Astrocyte of the spinal cord (primary cell): ENCODE data around the gene MAN1C1.

Experiments used
- DNase-seq: peaks from one replicate; pipeline ENCODE4 v3.0.0; 2011; ENCODE audit warnings: low read depth, low spot score
- H3K4me3 ChIP-seq: 2 replicates; pipeline ENCODE4 v1.5.1; 2011; ENCODE audit warnings: low read depth, mild to moderate bottlenecking, low read length, moderate library complexity
- in situ Hi-C: cut with HindIII; loops from 2 replicates; pipeline ENCODE4 v1.10.0; 2017; ENCODE audit warnings: low sequenced_read_pairs
- TF ChIP-seq, protein P1 (sequence below): IDR thresholded peaks from 2 replicates; pipeline ENCODE4 v1.5.1; 2012; ENCODE audit warnings: low read depth, mild to moderate bottlenecking, low read length, inconsistent platforms

Gene MAN1C1

DNA sequence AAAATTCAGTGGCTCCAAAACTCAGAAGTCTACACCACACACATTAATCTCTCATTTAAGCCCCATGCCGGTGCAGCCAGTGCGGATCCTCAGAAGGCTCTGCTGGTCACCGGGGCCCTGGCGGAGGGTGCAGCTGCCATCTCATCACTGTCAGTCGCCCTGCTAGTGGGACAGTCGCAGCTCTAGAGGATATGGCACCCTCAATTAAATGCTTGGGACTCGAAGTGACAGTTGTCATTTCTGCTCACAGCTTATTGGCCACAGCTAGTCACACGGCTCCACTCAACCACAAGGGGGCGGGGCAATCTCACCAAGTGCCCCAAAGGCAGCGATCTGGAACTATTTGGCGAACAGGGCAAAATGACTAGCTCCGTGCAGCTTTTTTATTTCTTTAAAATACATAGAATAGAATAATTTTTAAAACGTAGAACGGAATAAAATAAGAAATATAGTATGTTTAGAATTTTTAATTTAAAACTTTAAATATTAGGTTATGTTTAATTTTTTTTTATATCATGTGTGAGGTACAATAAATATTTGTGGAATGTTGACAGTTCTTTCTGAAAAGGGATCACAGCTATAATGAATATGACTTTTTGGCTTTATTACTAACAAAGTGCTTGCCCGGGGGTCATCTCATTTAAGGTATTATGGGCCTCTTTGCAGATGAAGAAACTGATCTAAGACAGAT is 8.0 kb upstream of the MAN1C1 start:
- in situ Hi-C loops: no loop called here
- H3K4me3 ChIP-seq: no peak overlapping the region
- TF ChIP-seq, protein P1, sequence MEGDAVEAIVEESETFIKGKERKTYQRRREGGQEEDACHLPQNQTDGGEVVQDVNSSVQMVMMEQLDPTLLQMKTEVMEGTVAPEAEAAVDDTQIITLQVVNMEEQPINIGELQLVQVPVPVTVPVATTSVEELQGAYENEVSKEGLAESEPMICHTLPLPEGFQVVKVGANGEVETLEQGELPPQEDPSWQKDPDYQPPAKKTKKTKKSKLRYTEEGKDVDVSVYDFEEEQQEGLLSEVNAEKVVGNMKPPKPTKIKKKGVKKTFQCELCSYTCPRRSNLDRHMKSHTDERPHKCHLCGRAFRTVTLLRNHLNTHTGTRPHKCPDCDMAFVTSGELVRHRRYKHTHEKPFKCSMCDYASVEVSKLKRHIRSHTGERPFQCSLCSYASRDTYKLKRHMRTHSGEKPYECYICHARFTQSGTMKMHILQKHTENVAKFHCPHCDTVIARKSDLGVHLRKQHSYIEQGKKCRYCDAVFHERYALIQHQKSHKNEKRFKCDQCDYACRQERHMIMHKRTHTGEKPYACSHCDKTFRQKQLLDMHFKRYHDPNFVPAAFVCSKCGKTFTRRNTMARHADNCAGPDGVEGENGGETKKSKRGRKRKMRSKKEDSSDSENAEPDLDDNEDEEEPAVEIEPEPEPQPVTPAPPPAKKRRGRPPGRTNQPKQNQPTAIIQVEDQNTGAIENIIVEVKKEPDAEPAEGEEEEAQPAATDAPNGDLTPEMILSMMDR: peak; percentile 67
- DNase-seq: peak; percentile 58

DNA sequence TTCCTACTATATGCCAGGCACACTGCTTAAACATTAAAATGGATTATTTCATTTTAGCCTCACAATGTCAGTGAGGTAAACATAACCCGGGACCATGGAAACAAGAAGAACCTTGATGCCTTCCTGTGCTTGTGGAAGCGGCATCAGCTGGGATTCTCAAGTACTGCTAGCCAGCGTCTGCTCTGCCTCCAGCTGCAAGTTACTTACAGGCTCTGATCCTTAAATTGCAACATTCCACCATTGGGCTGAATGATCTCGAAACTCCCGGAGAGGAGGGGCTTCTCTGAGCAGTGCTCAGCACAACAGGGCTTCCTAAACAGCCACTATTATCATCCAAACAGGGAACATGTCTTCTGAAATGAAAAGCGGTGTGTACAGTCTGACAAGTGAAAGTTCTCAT is 6.7 kb upstream of the MAN1C1 start:
- no peak overlapping the region for H3K4me3 ChIP-seq
- TF ChIP-seq, protein P1: no peak
- DNase-seq: no peak
- in situ Hi-C loops: no loop called here

DNA sequence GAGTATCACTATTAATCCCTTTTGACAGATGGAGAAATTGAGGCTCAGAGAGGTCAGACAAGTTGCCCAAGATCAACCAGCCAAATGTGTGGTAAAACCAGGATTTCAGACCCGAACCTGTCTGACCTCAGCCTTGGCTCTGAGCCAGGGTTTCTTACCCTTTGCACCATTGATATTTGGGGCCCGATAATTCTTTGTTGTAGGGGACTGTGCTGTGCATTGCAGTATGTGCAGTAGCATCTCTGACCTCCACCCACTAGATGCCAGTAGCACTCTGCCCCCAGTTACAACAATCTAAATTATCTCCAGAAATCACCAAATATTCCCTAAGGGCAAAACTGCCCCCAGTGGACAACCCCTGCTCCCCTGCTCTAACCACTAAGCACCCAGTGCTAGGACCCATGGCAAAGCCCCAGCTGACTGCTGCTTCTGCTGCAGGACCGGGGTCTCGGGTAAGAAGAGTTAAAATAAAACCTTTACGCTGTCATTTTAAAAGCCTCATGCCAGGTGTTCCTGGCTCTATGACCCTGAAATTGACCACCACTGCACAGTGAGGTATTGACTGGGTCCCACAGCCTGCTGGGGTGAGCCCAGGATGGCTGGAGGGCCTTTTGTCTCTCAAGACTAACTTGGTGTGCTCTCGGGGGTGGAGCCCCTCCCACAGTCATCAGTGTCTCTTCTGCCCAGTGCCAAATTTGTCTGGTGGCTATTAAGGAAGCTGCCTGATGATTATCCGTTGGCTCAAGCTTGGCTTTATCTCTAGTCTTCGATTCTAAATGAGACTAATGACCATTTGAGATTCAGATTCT is 5.6 kb upstream of the MAN1C1 start:
- in situ Hi-C loops: no loop called here
- TF ChIP-seq, protein P1: peak; percentile 19
- H3K4me3 ChIP-seq: no peak overlapping the region
- DNase-seq: no peak

DNA sequence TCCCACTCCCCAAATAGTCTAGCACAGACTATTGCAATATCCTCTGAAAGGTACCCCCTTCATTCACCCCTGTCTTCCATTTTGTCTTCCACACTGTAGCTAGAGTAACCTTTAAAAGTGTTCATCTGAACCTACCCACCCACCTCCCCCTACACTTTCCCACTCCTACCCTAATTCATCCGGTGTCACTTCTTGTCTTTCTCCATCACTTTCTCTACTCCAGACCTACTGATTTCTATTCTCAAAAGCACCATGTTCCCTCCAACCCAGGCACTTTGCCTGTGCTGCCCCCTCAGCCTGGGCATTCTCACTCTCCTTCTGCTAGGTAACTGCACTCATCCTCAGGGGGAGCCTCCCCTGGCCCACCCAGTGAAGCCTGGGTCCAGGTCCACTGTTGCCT is 4.7 kb upstream of the MAN1C1 start:
- TF ChIP-seq, protein P1: no peak
- H3K4me3 ChIP-seq: no peak overlapping the region
- in situ Hi-C loops: no loop called here
- no peak for DNase-seq

DNA sequence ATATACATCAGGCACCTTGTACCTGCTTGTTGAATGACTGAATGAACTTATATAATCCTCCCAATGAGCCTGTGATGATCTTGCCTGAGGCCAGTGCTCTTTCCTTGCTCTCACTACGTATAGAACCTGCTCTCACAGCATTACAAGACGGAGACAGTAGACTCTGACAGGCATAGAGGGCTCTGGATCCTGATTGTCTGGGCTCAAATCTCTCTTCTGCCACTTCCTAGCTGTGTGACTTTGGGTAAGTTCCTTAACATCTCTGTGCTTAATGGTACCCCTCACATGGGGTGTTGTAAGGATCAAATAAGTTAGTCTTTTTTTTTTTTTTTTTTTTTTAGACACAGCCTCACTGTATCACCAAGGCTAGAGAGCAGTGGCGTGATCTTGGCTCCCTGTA is 4.2 kb upstream of the MAN1C1 start:
- TF ChIP-seq, protein P1: no peak
- DNase-seq: no peak
- no peak overlapping the region for H3K4me3 ChIP-seq
- in situ Hi-C loops: no loop called here

DNA sequence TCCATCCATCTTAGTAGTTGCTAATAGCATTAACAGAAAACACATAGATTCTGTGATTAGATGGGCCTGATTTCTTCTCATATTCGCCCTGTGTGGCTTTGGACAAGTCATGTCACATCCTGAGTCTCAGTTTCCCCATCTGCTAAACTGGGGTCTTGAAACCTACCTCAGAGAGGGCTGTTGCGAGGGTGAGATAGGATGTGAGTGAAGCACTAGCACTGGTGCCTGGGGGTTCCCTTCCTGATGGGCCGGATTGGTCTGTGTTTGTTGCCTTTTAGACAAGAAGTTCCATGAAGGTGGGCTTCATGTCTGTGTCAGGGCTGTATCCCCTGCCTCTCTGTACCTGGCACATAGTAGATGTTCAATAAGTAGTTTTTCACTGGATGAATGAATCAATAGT is 3.5 kb upstream of the MAN1C1 start:
- in situ Hi-C loops: no loop called here

More for the DNA sequence above, 3.5 kb upstream of the MAN1C1 start:
- H3K4me3 ChIP-seq: no peak overlapping the region
- DNase-seq: no peak
- TF ChIP-seq, protein P1: no peak
